Keratinocyte (primary cell): ENCODE data around the gene ROBO2. TPM values are rescaled to one million over a fixed set of nuclear protein-coding genes. Genes with fewer than 3 reads are reported as not detected.

Experiments
- DNase-seq: peaks from one replicate; pipeline ENCODE4 v3.0.0-alpha.2; 2011; ENCODE audit warnings: low read depth, missing footprints, low spot score
- FAIRE-seq: peaks from 2 replicates; lab custom pipeline; 2011; peaks lifted over from hg19 to GRCh38; lab: Jason Lieb, UNC
- H2AFZ ChIP-seq: 2 replicates; pipeline ENCODE4 v1.6.0; 2012; ENCODE audit warnings: low read length, control low read depth, inconsistent platforms; ENCODE audit not compliant: control insufficient read depth
- H3K27ac ChIP-seq: 2 replicates; pipeline ENCODE4 v1.5.1; 2011; ENCODE audit warnings: low read length; ENCODE audit not compliant: control insufficient read depth, insufficient read depth
- H3K27me3 ChIP-seq: 3 replicates; pipeline ENCODE4 v1.6.0; 2011; ENCODE audit warnings: low read length; ENCODE audit not compliant: control insufficient read depth, insufficient read depth; ENCODE audit errors: extremely low read depth
- H3K36me3 ChIP-seq, 2 experiments: 2 replicates in 1 of 2; 3 replicates in 1 of 2; pipeline ENCODE4 v1.5.1; 2011; ENCODE audit warnings: low read length in 2 of 2, mild to moderate bottlenecking in 1 of 2; ENCODE audit not compliant: control insufficient read depth in 2 of 2, insufficient read depth in 2 of 2; ENCODE audit errors: extremely low read depth in 1 of 2
- H3K4me1 ChIP-seq: 3 replicates; pipeline ENCODE4 v1.5.1; 2011; ENCODE audit warnings: low read length; ENCODE audit not compliant: control insufficient read depth, insufficient read depth; ENCODE audit errors: extremely low read depth
- H3K4me2 ChIP-seq: 3 replicates; pipeline ENCODE4 v1.6.0; 2011; ENCODE audit warnings: low read depth, low read length; ENCODE audit not compliant: control insufficient read depth, insufficient read depth; ENCODE audit errors: extremely low read depth
- H3K4me3 ChIP-seq, 3 experiments: fragments of 200-600 bp in 1 of 3; sonication (generic) in 1 of 3; 2 replicates in 2 of 3; 3 replicates in 1 of 3; pipeline ENCODE4 v1.5.1; 2011 to 2016; ENCODE audit warnings: low read length in 3 of 3, mild to moderate bottlenecking in 3 of 3, control low read depth in 2 of 3, inconsistent platforms in 1 of 3, low read depth in 1 of 3, mixed read lengths in 1 of 3, mixed run types in 1 of 3, moderate library complexity in 1 of 3; ENCODE audit not compliant: control insufficient read depth in 2 of 3, insufficient read depth in 2 of 3; ENCODE audit errors: extremely low read depth in 1 of 3
- H3K79me2 ChIP-seq: 2 replicates; pipeline ENCODE4 v1.6.0; 2012; ENCODE audit warnings: low read length; ENCODE audit not compliant: control insufficient read depth, insufficient read depth
- H3K9ac ChIP-seq: 3 replicates; pipeline ENCODE4 v1.6.0; 2011; ENCODE audit warnings: low read length; ENCODE audit not compliant: control insufficient read depth, insufficient read depth; ENCODE audit errors: extremely low read depth
- H3K9me1 ChIP-seq: 3 replicates; pipeline ENCODE4 v1.6.0; 2011; ENCODE audit warnings: low read length; ENCODE audit not compliant: control insufficient read depth, insufficient read depth; ENCODE audit errors: extremely low read depth
- H3K9me3 ChIP-seq: 2 replicates; pipeline ENCODE4 v1.5.1; 2012; ENCODE audit warnings: low read depth, low read length; ENCODE audit not compliant: control insufficient read depth
- H4K20me1 ChIP-seq: 3 replicates; pipeline ENCODE4 v1.6.0; 2011; ENCODE audit warnings: low read length; ENCODE audit not compliant: control insufficient read depth, insufficient read depth; ENCODE audit errors: extremely low read depth
- CTCF ChIP-seq, 3 experiments: IDR thresholded peaks in 1 of 3; conservative IDR thresholded peaks in 1 of 3; optimal IDR thresholded peaks in 1 of 3; 2 replicates in 2 of 3; 3 replicates in 1 of 3; pipeline versions ENCODE3 to v1.5.1; 2011; ENCODE audit warnings: low read length in 3 of 3, mild to moderate bottlenecking in 3 of 3, moderate library complexity in 2 of 3, control low read depth in 1 of 3, inconsistent platforms in 1 of 3; ENCODE audit not compliant: insufficient read depth in 2 of 3; ENCODE audit errors: extremely low read depth in 1 of 3
- EZH2 ChIP-seq: IDR thresholded peaks from one replicate; pipeline ENCODE4 v1.6.1; 2012; ENCODE audit warnings: inconsistent platforms, mild to moderate bottlenecking, low read length, moderate library complexity
- dilution Hi-C: fragments of 300-500 bp; cut with MboI; formaldehyde crosslinking; loops from one replicate; pipeline ENCODE4 v1.7.0; 2020; ENCODE audit warnings: low sequenced_read_pairs; ENCODE audit not compliant: extremely low pct_ligation_motif_present
- polyA plus RNA-seq, 5 experiments: library from polyadenylated mRNA; depleted of rRNA in 3 of 5; stranded (reverse) in 3 of 5; stranded (forward) in 1 of 5; unstranded in 1 of 5; fragments of >200 nt; gene quantifications; 1 replicate in 1 of 5; 2 replicates in 3 of 5; 3 replicates in 1 of 5; pipeline versions ENCODE4 v1.2.1 to v1.2.3, GENCODE V29; 2011 to 2012; ENCODE audit warnings: missing spikeins in 2 of 5, low read depth in 1 of 5, low replicate concordance in 1 of 5

Gene ROBO2
- polyA plus RNA-seq, 1 donor (not counting 4 experiments of a cell fraction or from before 2014, with no cell fraction given), result 0.30 TPM

- Histone ChIP-seq H3K79me2 (no peaks in the 10 kb centered on the region), H3K4me1 (no peaks in the 10 kb centered on the region), H3K4me2 (no peak overlapping the region), H3K36me3 (no peaks in the 10 kb centered on the region), H2AFZ (no peak overlapping the region), H3K4me3 (no peak overlapping the region), H3K27ac (no peak overlapping the region), H3K9ac (no peak overlapping the region), H4K20me1 (no peaks in the 10 kb centered on the region), H3K9me1 (no peaks in the 10 kb centered on the region), H3K9me3 (no peaks in the 10 kb centered on the region), H3K27me3 (no peaks in the 10 kb centered on the region)
- peak; percentile 19 for DNase-seq
- TF ChIP-seq EZH2, result no peak
- TF ChIP-seq CTCF (optimal IDR thresholded peaks at IDR 0.05 in 1 of 3, IDR thresholded peaks at IDR 0.05 in 1 of 3, conservative IDR thresholded peaks at IDR 0.05 in 1 of 3; ENCODE audit: extremely low read depth in 1 of 3, insufficient read depth in 2 of 3, low read length in 3 of 3), result no peak
- peak; percentile 80 for FAIRE-seq
- dilution Hi-C loops, result no loop called here
These were observed 41.4 kb downstream of the ROBO2 start for GRCh38 chr3:77081240-77081661.

- dilution Hi-C loops, result no loop called here
- TF ChIP-seq CTCF (optimal IDR thresholded peaks at IDR 0.05 in 1 of 3, IDR thresholded peaks at IDR 0.05 in 1 of 3, conservative IDR thresholded peaks at IDR 0.05 in 1 of 3; ENCODE audit: extremely low read depth in 1 of 3, insufficient read depth in 2 of 3, low read length in 3 of 3), result no peak
- no peak for TF ChIP-seq EZH2
- H3K79me2 ChIP-seq, result no peaks in the 10 kb centered on the region
- H3K4me3 ChIP-seq, result no peak overlapping the region
- H3K27ac ChIP-seq, result no peak overlapping the region
- DNase-seq (no peak), FAIRE-seq (no peak)
- no peaks in the 10 kb centered on the region for H3K9me3 ChIP-seq
- no peak overlapping the region for H3K4me2 ChIP-seq
- H3K4me1 ChIP-seq, result no peaks in the 10 kb centered on the region
- H2AFZ ChIP-seq, result no peak overlapping the region
- no peaks in the 10 kb centered on the region for H4K20me1 ChIP-seq
- H3K9me1 ChIP-seq, result no peaks in the 10 kb centered on the region
- no peaks in the 10 kb centered on the region for H3K36me3 ChIP-seq
- H3K27me3 ChIP-seq, result no peaks in the 10 kb centered on the region
- H3K9ac ChIP-seq, result no peak overlapping the region
These were observed 44.6 kb downstream of the ROBO2 start for GRCh38 chr3:77084511-77084910.
